ENCODE measurements around the gene LLCFC1.

DNA sequence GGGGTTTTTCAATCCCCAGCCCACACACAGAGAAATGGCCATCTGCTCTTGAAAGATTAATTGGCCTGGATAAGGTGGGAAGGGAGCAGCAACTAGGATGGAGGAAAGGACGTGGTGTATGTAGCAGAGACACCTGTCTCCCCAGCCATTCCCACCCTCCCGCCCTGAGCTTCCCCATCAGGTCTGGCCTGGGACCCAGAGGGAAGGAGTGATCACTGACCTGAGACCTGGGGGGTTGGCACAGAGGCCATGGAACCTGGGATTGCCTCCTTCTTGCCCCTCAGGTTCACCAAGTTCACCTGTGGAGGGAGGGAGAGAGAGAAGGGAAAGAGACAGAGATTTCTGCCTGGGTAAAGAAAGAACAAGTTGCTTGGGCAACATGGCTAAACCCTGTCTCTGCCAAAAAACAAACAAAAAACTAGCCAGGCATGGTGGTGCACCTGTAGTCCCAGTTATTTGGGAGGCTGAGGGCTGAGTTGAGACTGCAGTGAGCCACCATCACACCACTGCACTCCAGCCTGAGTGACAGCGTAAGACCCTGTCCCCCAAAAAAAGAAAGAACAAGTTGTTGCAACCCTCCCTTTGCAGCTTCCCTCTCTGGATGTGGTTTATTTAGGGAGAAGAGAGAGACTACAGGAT is 42.4 kb upstream of the LLCFC1 start:
- no peak for TF ChIP-seq EZH2phosphoT487 (IDR thresholded peaks at IDR 0.05; ENCODE audit: insufficient read depth, low read depth)
- TF ChIP-seq EZH2 (IDR thresholded peaks at IDR 0.05; ENCODE audit: insufficient read depth, poor library complexity, severe bottlenecking): no peak

Measured in GM23248 (cell line).